NCI-H2227 (cell line): ENCODE data around the gene HACD1.
A peak's percentile ranks its signal among the peaks of the same experiment; 100 is the strongest.

Source experiments
- DNase-seq: peaks from one replicate; lab custom pipeline; 2025; ENCODE audit not compliant: unreplicated experiment; lab: John Stamatoyannopoulos, UW

HACD1 gene

GRCh38 chr10:17617031-17617911 lies at the start of gene HACD1:
TSS of gene HACD1 (minus strand) at chr10:17617374. CDS start at chr10:17617339, 35 bp downstream.
- DNase-seq: peak; percentile 50

GRCh38 chr10:17665747-17666146 lies 48.6 kb upstream of the HACD1 start:
- no peak for DNase-seq

GRCh38 chr10:17663450-17663849 lies 46.3 kb upstream of the HACD1 start:
- DNase-seq: no peak

- no peak for DNase-seq
Observed at GRCh38 chr10:17662193-17663138, 45.3 kb upstream of the HACD1 start.

GRCh38 chr10:17661510-17661909 lies 44.3 kb upstream of the HACD1 start:
- no peak for DNase-seq

GRCh38 chr10:17660921-17661320 lies 43.7 kb upstream of the HACD1 start:
- no peak for DNase-seq

GRCh38 chr10:17659365-17659764 lies 42.2 kb upstream of the HACD1 start:
- DNase-seq: no peak

GRCh38 chr10:17657103-17657500 lies 39.9 kb upstream of the HACD1 start:
- no peak for DNase-seq

GRCh38 chr10:17655567-17656146 lies 38.5 kb upstream of the HACD1 start:
- DNase-seq: no peak

- no peak for DNase-seq
Observed at GRCh38 chr10:17655009-17655408, 37.8 kb upstream of the HACD1 start.

GRCh38 chr10:17652585-17652984 lies 35.4 kb upstream of the HACD1 start:
- no peak for DNase-seq

GRCh38 chr10:17651896-17652295 lies 34.7 kb upstream of the HACD1 start:
- DNase-seq: no peak

- no peak for DNase-seq
Observed at GRCh38 chr10:17650416-17650815, 33.2 kb upstream of the HACD1 start.

- no peak for DNase-seq
Observed at GRCh38 chr10:17649836-17650235, 32.7 kb upstream of the HACD1 start.

- no peak for DNase-seq
Observed at GRCh38 chr10:17649052-17649451, 31.9 kb upstream of the HACD1 start.

- DNase-seq: no peak
Observed at GRCh38 chr10:17648243-17649035, 31.3 kb upstream of the HACD1 start.

GRCh38 chr10:17647326-17647725 lies 30.2 kb upstream of the HACD1 start:
- no peak for DNase-seq

GRCh38 chr10:17645621-17646345 lies 28.6 kb upstream of the HACD1 start:
- DNase-seq: no peak

- peak; percentile 32 for DNase-seq
Observed at GRCh38 chr10:17644485-17644943, 27.3 kb upstream of the HACD1 start.
